ENCODE results near the gene PERP. TPM values are rescaled to one million over a fixed set of nuclear protein-coding genes. Genes with fewer than 3 reads are reported as not detected.
"Not testable (repeated sequence)": the region's sequence is repeated elsewhere in the genome, so short reads cannot be mapped to it uniquely, and the experiment has no call there.

PERP gene
- total RNA-seq, 1 donor from 2014 or later = 1.0 TPM

GRCh38 chr6:138092686-138093085, 14.5 kb downstream of the PERP start:
- Histone ChIP-seq H3K36me3 (ENCODE audit: control insufficient read depth in 3 of 3, insufficient read depth in 3 of 3, low read length in 3 of 3) (no peaks in the 10 kb centered on the region), H3K4me1 (ENCODE audit: control insufficient read depth in 3 of 3, insufficient read depth in 3 of 3, low read length in 3 of 3) (no peaks in the 10 kb centered on the region), H3K4me3 (ENCODE audit: low read length in 3 of 3) (no peak overlapping the region), H3K9me3 (ENCODE audit: control insufficient read depth in 3 of 3, low read length in 3 of 3) (no peaks in the 10 kb centered on the region), H3K27ac (ENCODE audit: low read depth, low read length) (no peak overlapping the region), H3K9ac (ENCODE audit: low read depth in 1 of 3, low read length in 3 of 3) (no peak overlapping the region), H3K27me3 (ENCODE audit: control insufficient read depth in 3 of 3, insufficient read depth in 3 of 3, low read length in 3 of 3) (peaks cover 0 to 3% (median 0%) of the 10 kb centered on the region in 3 donors)

GRCh38 chr6:138089325-138089724, 17.9 kb downstream of the PERP start:
- H3K9ac ChIP-seq (ENCODE audit: low read depth in 1 of 3, low read length in 3 of 3) = no peak overlapping the region
- no peaks in the 10 kb centered on the region for H3K36me3 ChIP-seq (ENCODE audit: control insufficient read depth in 3 of 3, insufficient read depth in 3 of 3, low read length in 3 of 3)
- no peak overlapping the region for H3K27ac ChIP-seq (ENCODE audit: low read depth, low read length)

GRCh38 chr6:138088326-138088762, 18.9 kb downstream of the PERP start:
- Histone ChIP-seq H3K27ac (ENCODE audit: low read depth, low read length) (no peak overlapping the region), H3K27me3 (ENCODE audit: control insufficient read depth in 3 of 3, insufficient read depth in 3 of 3, low read length in 3 of 3) (peaks cover 0 to 3% (median 0%) of the 10 kb centered on the region in 3 donors), H3K4me3 (ENCODE audit: low read length in 3 of 3) (no peak overlapping the region), H3K36me3 (ENCODE audit: control insufficient read depth in 3 of 3, insufficient read depth in 3 of 3, low read length in 3 of 3) (no peaks in the 10 kb centered on the region), H3K9ac (ENCODE audit: low read depth in 1 of 3, low read length in 3 of 3) (no peak overlapping the region), H3K9me3 (ENCODE audit: control insufficient read depth in 3 of 3, low read length in 3 of 3) (no peaks in the 10 kb centered on the region), H3K4me1 (ENCODE audit: control insufficient read depth in 3 of 3, insufficient read depth in 3 of 3, low read length in 3 of 3) (no peaks in the 10 kb centered on the region)

More at GRCh38 chr6:138089325-138089724, 17.9 kb downstream of the PERP start:
- Histone ChIP-seq H3K27me3 (ENCODE audit: control insufficient read depth in 3 of 3, insufficient read depth in 3 of 3, low read length in 3 of 3) (peaks cover 0 to 3% (median 0%) of the 10 kb centered on the region in 3 donors), H3K4me1 (ENCODE audit: control insufficient read depth in 3 of 3, insufficient read depth in 3 of 3, low read length in 3 of 3) (no peaks in the 10 kb centered on the region), H3K4me3 (ENCODE audit: low read length in 3 of 3) (no peak overlapping the region), H3K9me3 (ENCODE audit: control insufficient read depth in 3 of 3, low read length in 3 of 3) (no peaks in the 10 kb centered on the region)

- no peak overlapping the region for H3K9ac ChIP-seq (ENCODE audit: low read depth in 1 of 3, low read length in 3 of 3)
Observed at GRCh38 chr6:138087593-138088325, 19.5 kb downstream of the PERP start.

GRCh38 chr6:138086573-138087196, 20.5 kb downstream of the PERP start:
- Histone ChIP-seq H3K36me3 (ENCODE audit: control insufficient read depth in 3 of 3, insufficient read depth in 3 of 3, low read length in 3 of 3) (no peaks in the 10 kb centered on the region), H3K9me3 (ENCODE audit: control insufficient read depth in 3 of 3, low read length in 3 of 3) (no peaks in the 10 kb centered on the region), H3K27ac (ENCODE audit: low read depth, low read length) (no peak overlapping the region), H3K4me1 (ENCODE audit: control insufficient read depth in 3 of 3, insufficient read depth in 3 of 3, low read length in 3 of 3) (no peaks in the 10 kb centered on the region), H3K4me3 (ENCODE audit: low read length in 3 of 3) (no peak overlapping the region), H3K9ac (ENCODE audit: low read depth in 1 of 3, low read length in 3 of 3) (no peak overlapping the region), H3K27me3 (ENCODE audit: control insufficient read depth in 3 of 3, insufficient read depth in 3 of 3, low read length in 3 of 3) (peaks cover 0 to 3% (median 0%) of the 10 kb centered on the region in 3 donors)

More at GRCh38 chr6:138087593-138088325, 19.5 kb downstream of the PERP start:
- Histone ChIP-seq H3K4me1 (ENCODE audit: control insufficient read depth in 3 of 3, insufficient read depth in 3 of 3, low read length in 3 of 3) (no peaks in the 10 kb centered on the region), H3K27ac (ENCODE audit: low read depth, low read length) (no peak overlapping the region), H3K27me3 (ENCODE audit: control insufficient read depth in 3 of 3, insufficient read depth in 3 of 3, low read length in 3 of 3) (peaks cover 0 to 3% (median 0%) of the 10 kb centered on the region in 3 donors), H3K36me3 (ENCODE audit: control insufficient read depth in 3 of 3, insufficient read depth in 3 of 3, low read length in 3 of 3) (no peaks in the 10 kb centered on the region), H3K4me3 (ENCODE audit: low read length in 3 of 3) (no peak overlapping the region), H3K9me3 (ENCODE audit: control insufficient read depth in 3 of 3, low read length in 3 of 3) (no peaks in the 10 kb centered on the region)

GRCh38 chr6:138085839-138086222, 21.4 kb downstream of the PERP start:
- no peak overlapping the region for H3K9ac ChIP-seq (ENCODE audit: low read depth in 1 of 3, low read length in 3 of 3)
- no peaks in the 10 kb centered on the region for H3K4me1 ChIP-seq (ENCODE audit: control insufficient read depth in 3 of 3, insufficient read depth in 3 of 3, low read length in 3 of 3)
- H3K9me3 ChIP-seq (ENCODE audit: control insufficient read depth in 3 of 3, low read length in 3 of 3) = no peaks in the 10 kb centered on the region
- peaks cover 0 to 3% (median 0%) of the 10 kb centered on the region in 3 donors for H3K27me3 ChIP-seq (ENCODE audit: control insufficient read depth in 3 of 3, insufficient read depth in 3 of 3, low read length in 3 of 3)
- H3K4me3 ChIP-seq (ENCODE audit: low read length in 3 of 3) = no peak overlapping the region
- no peaks in the 10 kb centered on the region for H3K36me3 ChIP-seq (ENCODE audit: control insufficient read depth in 3 of 3, insufficient read depth in 3 of 3, low read length in 3 of 3)
- no peak overlapping the region for H3K27ac ChIP-seq (ENCODE audit: low read depth, low read length)

GRCh38 chr6:138084904-138085838, 22.0 kb downstream of the PERP start:
- Histone ChIP-seq H3K4me1 (ENCODE audit: control insufficient read depth in 3 of 3, insufficient read depth in 3 of 3, low read length in 3 of 3) (no peaks in the 10 kb centered on the region), H3K9ac (ENCODE audit: low read depth in 1 of 3, low read length in 3 of 3) (no peak overlapping the region), H3K27me3 (ENCODE audit: control insufficient read depth in 3 of 3, insufficient read depth in 3 of 3, low read length in 3 of 3) (peaks cover 0 to 2% (median 0%) of the 10 kb centered on the region in 3 donors), H3K36me3 (ENCODE audit: control insufficient read depth in 3 of 3, insufficient read depth in 3 of 3, low read length in 3 of 3) (no peaks in the 10 kb centered on the region), H3K4me3 (ENCODE audit: low read length in 3 of 3) (no peak overlapping the region), H3K27ac (ENCODE audit: low read depth, low read length) (no peak overlapping the region), H3K9me3 (ENCODE audit: control insufficient read depth in 3 of 3, low read length in 3 of 3) (peaks cover 0 to 3% (median 0%) of the 10 kb centered on the region in 3 donors)

- H3K4me3 ChIP-seq (ENCODE audit: low read length in 3 of 3) = no peak overlapping the region
Observed at GRCh38 chr6:138082232-138082631, 25.0 kb downstream of the PERP start.

GRCh38 chr6:138079556-138079955, 27.7 kb downstream of the PERP start:
- not testable (repeated sequence) for H3K4me3 ChIP-seq (ENCODE audit: low read length in 3 of 3); H3K27ac ChIP-seq (ENCODE audit: low read depth, low read length); H3K9ac ChIP-seq (ENCODE audit: low read depth in 1 of 3, low read length in 3 of 3); H3K4me1 ChIP-seq (ENCODE audit: control insufficient read depth in 3 of 3, insufficient read depth in 3 of 3, low read length in 3 of 3); H3K27me3 ChIP-seq (ENCODE audit: control insufficient read depth in 3 of 3, insufficient read depth in 3 of 3, low read length in 3 of 3); H3K36me3 ChIP-seq (ENCODE audit: control insufficient read depth in 3 of 3, insufficient read depth in 3 of 3, low read length in 3 of 3); H3K9me3 ChIP-seq (ENCODE audit: control insufficient read depth in 3 of 3, low read length in 3 of 3)

More at GRCh38 chr6:138082232-138082631, 25.0 kb downstream of the PERP start:
- H3K27me3 ChIP-seq (ENCODE audit: control insufficient read depth in 3 of 3, insufficient read depth in 3 of 3, low read length in 3 of 3) = no peaks in the 10 kb centered on the region
- no peaks in the 10 kb centered on the region for H3K4me1 ChIP-seq (ENCODE audit: control insufficient read depth in 3 of 3, insufficient read depth in 3 of 3, low read length in 3 of 3)
- H3K9ac ChIP-seq (ENCODE audit: low read depth in 1 of 3, low read length in 3 of 3) = no peak overlapping the region
- no peak overlapping the region for H3K27ac ChIP-seq (ENCODE audit: low read depth, low read length)
- H3K9me3 ChIP-seq (ENCODE audit: control insufficient read depth in 3 of 3, low read length in 3 of 3) = peaks cover 0 to 3% (median 0%) of the 10 kb centered on the region in 3 donors
- no peaks in the 10 kb centered on the region for H3K36me3 ChIP-seq (ENCODE audit: control insufficient read depth in 3 of 3, insufficient read depth in 3 of 3, low read length in 3 of 3)
